GM12891 (cell line): Measurements from ENCODE around the gene PCDHA13.

Experiments used
- PAX5 ChIP-seq: IDR thresholded peaks from 2 replicates; pipeline ENCODE4 v1.6.1; 2011; ENCODE audit warnings: low read length, moderate library complexity, mild to moderate bottlenecking; ENCODE audit not compliant: insufficient read depth, severe bottlenecking
- POLR2A ChIP-seq: IDR thresholded peaks from 2 replicates; pipeline ENCODE4 v1.6.1; 2011; ENCODE audit warnings: low read depth, low read length, control low read depth
- POLR2AphosphoS5 ChIP-seq: IDR thresholded peaks from 2 replicates; pipeline ENCODE4 v1.6.1; 2011; ENCODE audit warnings: low read depth, low read length, control low read depth
- SPI1 ChIP-seq: IDR thresholded peaks from 2 replicates; pipeline ENCODE4 v1.6.1; 2011; ENCODE audit warnings: low read depth, low read length, control low read depth
- TAF1 ChIP-seq: IDR thresholded peaks from 2 replicates; pipeline ENCODE4 v1.6.1; 2011; ENCODE audit warnings: low read depth, low read length, control low read depth

DNA sequence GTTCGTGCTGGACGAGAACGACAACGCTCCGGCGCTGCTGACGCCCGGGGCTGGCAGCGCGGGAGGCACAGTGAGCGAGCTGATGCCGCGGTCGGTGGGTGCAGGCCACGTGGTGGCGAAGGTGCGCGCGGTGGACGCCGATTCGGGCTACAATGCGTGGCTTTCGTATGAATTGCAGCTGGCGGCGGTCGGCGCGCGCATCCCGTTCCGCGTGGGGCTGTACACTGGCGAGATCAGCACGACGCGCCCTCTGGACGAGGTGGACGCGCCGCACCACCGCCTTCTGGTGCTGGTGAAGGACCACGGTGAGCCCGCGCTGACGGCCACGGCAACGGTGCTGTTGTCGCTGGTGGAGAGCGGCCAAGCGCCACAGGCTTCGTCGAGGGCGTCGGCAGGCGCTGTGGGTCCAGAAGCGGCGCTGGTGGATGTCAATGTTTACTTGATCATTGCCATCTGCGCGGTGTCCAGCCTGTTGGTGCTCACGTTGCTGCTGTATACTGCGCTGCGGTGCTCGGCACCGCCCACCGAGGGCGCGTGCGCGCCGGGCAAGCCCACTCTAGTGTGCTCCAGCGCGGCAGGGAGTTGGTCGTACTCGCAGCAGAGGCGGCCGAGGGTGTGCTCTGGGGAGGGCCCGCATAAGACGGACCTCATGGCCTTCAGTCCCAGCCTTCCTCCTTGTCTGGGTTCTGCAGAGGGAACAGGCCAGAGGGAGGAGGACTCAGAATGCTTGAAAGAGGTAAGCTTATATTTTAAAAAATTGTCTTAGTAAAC, 2.2 kb downstream of the PCDHA13 start:
- TF ChIP-seq POLR2A = no peak
- no peak for TF ChIP-seq POLR2AphosphoS5
- no peak for TF ChIP-seq TAF1
- TF ChIP-seq PAX5 = no peak
- no peak for TF ChIP-seq SPI1
